K562 (cell line): ENCODE results near the gene OSBPL3. TPM values are rescaled to one million over a fixed set of nuclear protein-coding genes. Genes with fewer than 3 reads are reported as not detected.
A peak's percentile ranks its signal among the peaks of the same experiment; 100 is the strongest.

ENCODE experiments used
- BRCA1 ChIP-seq, 2 experiments: fragments of 450-650 bp in 1 of 2; sonication (generic) in 1 of 2; formaldehyde crosslinking in 1 of 2; IDR thresholded peaks; 2 replicates each; pipeline versions ENCODE4 v1.5.0 to v1.6.1; 2017 to 2020; ENCODE audit warnings: mild to moderate bottlenecking in 1 of 2, missing genetic modification reagents in 1 of 2
- CBX2 ChIP-seq: fragments of 200-600 bp; sonication (generic); IDR thresholded peaks from one replicate; pipeline ENCODE4 v1.6.1; 2012; ENCODE audit warnings: mild to moderate bottlenecking, low read length, inconsistent platforms; ENCODE audit not compliant: insufficient read depth, poor library complexity, severe bottlenecking
- CHD1 ChIP-seq: fragments of 200-600 bp; sonication (generic); IDR thresholded peaks from one replicate; pipeline ENCODE4 v1.6.1; 2012; ENCODE audit warnings: mild to moderate bottlenecking, moderate library complexity, low read length, inconsistent platforms
- COPS2 ChIP-seq: fragments of 450-650 bp; conservative IDR thresholded peaks from 2 replicates; pipeline ENCODE4 v1.6.1; 2016; ENCODE audit warnings: mild to moderate bottlenecking, moderate library complexity
- DNMT1 ChIP-seq: fragments of 450-650 bp; IDR thresholded peaks from 2 replicates; pipeline ENCODE4 v1.6.1; 2016; ENCODE audit warnings: antibody characterized with exemption, mild to moderate bottlenecking
- MYC ChIP-seq, 2 experiments: fragments of 250-450 bp in 1 of 2; sonication (Bioruptor Pico) in 1 of 2; IDR thresholded peaks; 2 replicates each; pipeline versions ENCODE4 v1.5.1 to v1.6.1; 2012 to 2021; ENCODE audit warnings: low read depth in 2 of 2, borderline replicate concordance in 1 of 2, improper control_type of control experiment in 1 of 2, low read length in 1 of 2, mild to moderate bottlenecking in 1 of 2, moderate library complexity in 1 of 2
- RBM39 ChIP-seq: fragments of 200-400 bp; formaldehyde crosslinking; optimal IDR thresholded peaks from 2 replicates; pipeline ENCODE3; 2018; ENCODE audit warnings: low read depth, low read length
- SNIP1 ChIP-seq: fragments of 450-650 bp; IDR thresholded peaks from 2 replicates; pipeline ENCODE4 v1.7.1; 2017; ENCODE audit warnings: low read depth, mild to moderate bottlenecking
- TCF15 ChIP-seq: fragments of 250-450 bp; sonication (Bioruptor Pico); IDR thresholded peaks from 2 replicates; pipeline ENCODE4 v1.8.0; 2022; ENCODE audit warnings: moderate library complexity, mild to moderate bottlenecking, inconsistent platforms
- THRAP3 ChIP-seq: fragments of 450-650 bp; IDR thresholded peaks from 2 replicates; pipeline ENCODE4 v1.6.1; 2016; ENCODE audit warnings: mild to moderate bottlenecking, inconsistent platforms, borderline replicate concordance
- ZNF23 ChIP-seq: fragments of 250-450 bp; sonication (Bioruptor Pico); IDR thresholded peaks from 2 replicates; pipeline ENCODE4 v1.4.0; 2020; ENCODE audit warnings: mild to moderate bottlenecking
- ZNF311 ChIP-seq: fragments of 250-450 bp; sonication (Bioruptor Pico); IDR thresholded peaks from 2 replicates; pipeline ENCODE4 v1.4.0; 2020; ENCODE audit warnings: mild to moderate bottlenecking, moderate library complexity
- ZNF518B ChIP-seq: fragments of 250-450 bp; sonication (Bioruptor Pico); IDR thresholded peaks from 2 replicates; pipeline ENCODE4 v1.5.0; 2021; ENCODE audit warnings: mild to moderate bottlenecking, moderate library complexity
- polyA plus RNA-seq, 8 experiments: library from polyadenylated mRNA; depleted of rRNA in 4 of 8; stranded (reverse) in 5 of 8; unstranded in 3 of 8; fragments of >200 nt; fragmentation: Nextera tagmentation in 2 of 8; fragmentation: Illumina TruSeq in 1 of 8; extraction: Ambion mirVana in 2 of 8; extraction: Trizol in 1 of 8; gene quantifications; 2 replicates each; pipeline versions ENCODE4 v1.2.1 to v1.2.3, GENCODE V29; 2011 to 2014; ENCODE audit warnings: inconsistent platforms in 1 of 8, missing spikeins in 1 of 8
- total RNA-seq, 7 experiments: library from RNA; depleted of rRNA in 6 of 7; stranded (reverse); fragments of >200 nt in 6 of 7; fragmentation: Illumina TruSeq in 2 of 7; extraction: Trizol in 2 of 7; gene quantifications; 2 replicates each; pipeline versions ENCODE4 v1.2.1 to v1.2.3, GENCODE V29; 2011 to 2021; ENCODE audit warnings: low replicate concordance in 1 of 7
- TF ChIP-seq, protein P1 (sequence below): fragments of 250-450 bp; sonication (Bioruptor Pico); IDR thresholded peaks from 2 replicates; pipeline ENCODE4 v1.4.0; 2020
- TF ChIP-seq, protein P2 (sequence below): sonication (generic); formaldehyde crosslinking; IDR thresholded peaks from 2 replicates; pipeline ENCODE4 v1.8.0; 2022; ENCODE audit warnings: missing genetic modification reagents, mild to moderate bottlenecking, borderline replicate concordance

OSBPL3 gene
- total and polyA plus RNA-seq, 9 of the 15 experiments (the other 6 are each of a cell fraction or from before 2014, with no cell fraction given), result 4.8 to 37.2 (median 26.5) TPM

DNA sequence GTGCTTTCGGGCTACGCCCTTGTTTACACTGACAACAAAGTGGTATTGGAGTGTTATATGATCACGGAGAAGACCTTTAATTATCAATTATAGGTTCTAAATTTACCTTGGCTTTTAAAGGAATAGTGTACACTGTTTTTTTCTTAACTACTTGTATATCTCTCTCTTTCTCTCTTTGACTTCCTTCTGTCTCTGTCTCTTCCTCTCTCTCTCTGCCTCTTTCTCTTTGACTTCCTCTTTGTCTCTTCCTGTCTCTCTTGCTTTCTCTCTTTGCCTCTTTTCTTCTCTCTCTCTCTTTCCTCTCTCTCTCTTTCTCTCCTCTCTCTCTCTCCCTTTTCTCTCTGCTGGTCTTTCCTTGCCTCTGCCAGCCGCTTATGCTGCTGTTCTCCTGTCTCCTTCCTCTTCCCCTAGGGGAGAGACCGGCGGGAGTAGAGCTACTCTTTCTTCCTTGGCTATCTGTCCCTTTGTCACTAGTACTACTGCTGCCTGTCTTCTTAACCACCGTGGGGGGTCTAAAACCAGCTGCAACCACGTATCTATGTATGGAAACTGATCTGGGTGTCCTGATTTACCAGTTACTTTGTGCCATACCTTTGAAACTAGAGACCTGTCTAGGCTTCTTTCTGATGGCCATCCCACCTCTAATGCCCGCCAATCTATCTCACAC is 185.9 kb downstream of the OSBPL3 start (continued):
- TF ChIP-seq, protein P1, sequence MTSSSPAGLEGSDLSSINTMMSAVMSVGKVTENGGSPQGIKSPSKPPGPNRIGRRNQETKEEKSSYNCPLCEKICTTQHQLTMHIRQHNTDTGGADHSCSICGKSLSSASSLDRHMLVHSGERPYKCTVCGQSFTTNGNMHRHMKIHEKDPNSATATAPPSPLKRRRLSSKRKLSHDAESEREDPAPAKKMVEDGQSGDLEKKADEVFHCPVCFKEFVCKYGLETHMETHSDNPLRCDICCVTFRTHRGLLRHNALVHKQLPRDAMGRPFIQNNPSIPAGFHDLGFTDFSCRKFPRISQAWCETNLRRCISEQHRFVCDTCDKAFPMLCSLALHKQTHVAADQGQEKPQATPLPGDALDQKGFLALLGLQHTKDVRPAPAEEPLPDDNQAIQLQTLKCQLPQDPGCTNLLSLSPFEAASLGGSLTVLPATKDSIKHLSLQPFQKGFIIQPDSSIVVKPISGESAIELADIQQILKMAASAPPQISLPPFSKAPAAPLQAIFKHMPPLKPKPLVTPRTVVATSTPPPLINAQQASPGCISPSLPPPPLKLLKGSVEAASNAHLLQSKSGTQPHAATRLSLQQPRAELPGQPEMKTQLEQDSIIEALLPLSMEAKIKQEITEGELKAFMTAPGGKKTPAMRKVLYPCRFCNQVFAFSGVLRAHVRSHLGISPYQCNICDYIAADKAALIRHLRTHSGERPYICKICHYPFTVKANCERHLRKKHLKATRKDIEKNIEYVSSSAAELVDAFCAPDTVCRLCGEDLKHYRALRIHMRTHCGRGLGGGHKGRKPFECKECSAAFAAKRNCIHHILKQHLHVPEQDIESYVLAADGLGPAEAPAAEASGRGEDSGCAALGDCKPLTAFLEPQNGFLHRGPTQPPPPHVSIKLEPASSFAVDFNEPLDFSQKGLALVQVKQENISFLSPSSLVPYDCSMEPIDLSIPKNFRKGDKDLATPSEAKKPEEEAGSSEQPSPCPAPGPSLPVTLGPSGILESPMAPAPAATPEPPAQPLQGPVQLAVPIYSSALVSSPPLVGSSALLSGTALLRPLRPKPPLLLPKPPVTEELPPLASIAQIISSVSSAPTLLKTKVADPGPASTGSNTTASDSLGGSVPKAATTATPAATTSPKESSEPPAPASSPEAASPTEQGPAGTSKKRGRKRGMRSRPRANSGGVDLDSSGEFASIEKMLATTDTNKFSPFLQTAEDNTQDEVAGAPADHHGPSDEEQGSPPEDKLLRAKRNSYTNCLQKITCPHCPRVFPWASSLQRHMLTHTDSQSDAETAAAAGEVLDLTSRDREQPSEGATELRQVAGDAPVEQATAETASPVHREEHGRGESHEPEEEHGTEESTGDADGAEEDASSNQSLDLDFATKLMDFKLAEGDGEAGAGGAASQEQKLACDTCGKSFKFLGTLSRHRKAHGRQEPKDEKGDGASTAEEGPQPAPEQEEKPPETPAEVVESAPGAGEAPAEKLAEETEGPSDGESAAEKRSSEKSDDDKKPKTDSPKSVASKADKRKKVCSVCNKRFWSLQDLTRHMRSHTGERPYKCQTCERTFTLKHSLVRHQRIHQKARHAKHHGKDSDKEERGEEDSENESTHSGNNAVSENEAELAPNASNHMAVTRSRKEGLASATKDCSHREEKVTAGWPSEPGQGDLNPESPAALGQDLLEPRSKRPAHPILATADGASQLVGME (CRISPR knock-in tag), result no peak
- TF ChIP-seq BRCA1 (IDR thresholded peaks at IDR 0.05) (no peak), BRCA1 (CRISPR knock-in tag; IDR thresholded peaks at IDR 0.05) (no peak), TCF15 (CRISPR knock-in tag) (no peak), SNIP1 (0 out of 2 replicates have a peak, but pooled peaks have one; percentile 25), MYC (IDR thresholded peaks at IDR 0.05; ENCODE audit: low read depth, low read length) (no peak), MYC (CRISPR knock-in tag; IDR thresholded peaks at IDR 0.05; ENCODE audit: borderline replicate concordance, low read depth) (no peak), ZNF23 (CRISPR knock-in tag) (no peak), CHD1 (no peak), ZNF518B (no peak), RBM39 (no peak), CBX2 (no peak), THRAP3 (peak; percentile 73), DNMT1 (peak; percentile 76; the same call in 1 of the 2 replicates), ZNF311 (CRISPR knock-in tag) (no peak), COPS2 (no peak)
- TF ChIP-seq, protein P2, sequence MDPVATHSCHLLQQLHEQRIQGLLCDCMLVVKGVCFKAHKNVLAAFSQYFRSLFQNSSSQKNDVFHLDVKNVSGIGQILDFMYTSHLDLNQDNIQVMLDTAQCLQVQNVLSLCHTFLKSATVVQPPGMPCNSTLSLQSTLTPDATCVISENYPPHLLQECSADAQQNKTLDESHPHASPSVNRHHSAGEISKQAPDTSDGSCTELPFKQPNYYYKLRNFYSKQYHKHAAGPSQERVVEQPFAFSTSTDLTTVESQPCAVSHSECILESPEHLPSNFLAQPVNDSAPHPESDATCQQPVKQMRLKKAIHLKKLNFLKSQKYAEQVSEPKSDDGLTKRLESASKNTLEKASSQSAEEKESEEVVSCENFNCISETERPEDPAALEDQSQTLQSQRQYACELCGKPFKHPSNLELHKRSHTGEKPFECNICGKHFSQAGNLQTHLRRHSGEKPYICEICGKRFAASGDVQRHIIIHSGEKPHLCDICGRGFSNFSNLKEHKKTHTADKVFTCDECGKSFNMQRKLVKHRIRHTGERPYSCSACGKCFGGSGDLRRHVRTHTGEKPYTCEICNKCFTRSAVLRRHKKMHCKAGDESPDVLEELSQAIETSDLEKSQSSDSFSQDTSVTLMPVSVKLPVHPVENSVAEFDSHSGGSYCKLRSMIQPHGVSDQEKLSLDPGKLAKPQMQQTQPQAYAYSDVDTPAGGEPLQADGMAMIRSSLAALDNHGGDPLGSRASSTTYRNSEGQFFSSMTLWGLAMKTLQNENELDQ (CRISPR knock-in tag), result no peak
